Fibroblast of mammary gland (primary cell): ENCODE measurements around the gene MAP4K5.
A peak's percentile ranks its signal among the peaks of the same experiment; 100 is the strongest.

Experiments
- DNase-seq: peaks from one replicate; pipeline ENCODE4 v3.0.0-alpha.2; 2010; ENCODE audit warnings: low read depth
- H3K4me3 ChIP-seq: 2 replicates; pipeline ENCODE4 v1.5.1; 2011; ENCODE audit warnings: low read depth, mild to moderate bottlenecking, low read length, moderate library complexity; ENCODE audit not compliant: control insufficient read depth
- CTCF ChIP-seq: conservative IDR thresholded peaks from 2 replicates; pipeline ENCODE4 v1.5.1; 2011; ENCODE audit warnings: low read depth, low read length, inconsistent platforms; ENCODE audit not compliant: control insufficient read depth, insufficient read depth

MAP4K5 gene

GRCh38 chr14:50488521-50488920 lies 43.8 kb downstream of the MAP4K5 start:
- H3K4me3 ChIP-seq = no peak overlapping the region
- no peak for DNase-seq
- no peak for TF ChIP-seq CTCF

- TF ChIP-seq CTCF = no peak
- no peak overlapping the region for H3K4me3 ChIP-seq
- no peak for DNase-seq
These were observed 53.3 kb downstream of the MAP4K5 start for GRCh38 chr14:50479041-50479440.

GRCh38 chr14:50477760-50478159 lies 54.6 kb downstream of the MAP4K5 start:
- H3K4me3 ChIP-seq = no peak overlapping the region
- no peak for TF ChIP-seq CTCF
- no peak for DNase-seq

- H3K4me3 ChIP-seq = no peak overlapping the region
- DNase-seq = no peak
- TF ChIP-seq CTCF = no peak
These were observed 56.2 kb downstream of the MAP4K5 start for GRCh38 chr14:50476134-50476533.

GRCh38 chr14:50475460-50475859 lies 56.9 kb downstream of the MAP4K5 start:
- no peak overlapping the region for H3K4me3 ChIP-seq
- DNase-seq = peak; percentile 29
- no peak for TF ChIP-seq CTCF

- no peak for TF ChIP-seq CTCF
- H3K4me3 ChIP-seq = no peak overlapping the region
- DNase-seq = no peak
These were observed 60.4 kb downstream of the MAP4K5 start for GRCh38 chr14:50471838-50472465.

GRCh38 chr14:50469982-50470381 lies 62.4 kb downstream of the MAP4K5 start:
- TF ChIP-seq CTCF = no peak
- no peak overlapping the region for H3K4me3 ChIP-seq
- no peak for DNase-seq
